Suppressor macrophage (primary cell): ENCODE results near the gene LURAP1L.
"Not testable (repeated sequence)": the region's sequence is repeated elsewhere in the genome, so short reads cannot be mapped to it uniquely, and the experiment has no call there.

Experiments used
- DNase-seq, 4 experiments: peaks; one replicate each; pipeline ENCODE4 v3.0.0-alpha.2; 2020 to 2022

LURAP1L gene

GRCh38 chr9:12862611-12863410 is 88.0 kb downstream of the LURAP1L start:
- no peak for DNase-seq

GRCh38 chr9:12863618-12864017 is 88.8 kb downstream of the LURAP1L start:
- no peak for DNase-seq

- not testable (repeated sequence) for DNase-seq
These were observed 90.6 kb downstream of the LURAP1L start for GRCh38 chr9:12865380-12865779.
